ENCODE data around the gene TTC36.

GRCh38 chr11:118572981-118573550 lies 45.8 kb downstream of the TTC36 start:
- TF ChIP-seq EZH2phosphoT487 (IDR thresholded peaks at IDR 0.05; ENCODE audit: low read depth, severe bottlenecking, unreplicated experiment), result no peak
- no peak for TF ChIP-seq EZH2 (IDR thresholded peaks at IDR 0.05; ENCODE audit: borderline replicate concordance)
